GM21367 (cell line): ENCODE results near the gene CHRNA4.
"Not testable (repeated sequence)": the region's sequence is repeated elsewhere in the genome, so short reads cannot be mapped to it uniquely, and the experiment has no call there.

Source experiments
- ATAC-seq: cut with Tn5 transposase; IDR thresholded peaks from one replicate; pipeline ENCODE4 v1.9.1; 2021; ENCODE audit not compliant: unreplicated experiment

The CHRNA4 gene

DNA sequence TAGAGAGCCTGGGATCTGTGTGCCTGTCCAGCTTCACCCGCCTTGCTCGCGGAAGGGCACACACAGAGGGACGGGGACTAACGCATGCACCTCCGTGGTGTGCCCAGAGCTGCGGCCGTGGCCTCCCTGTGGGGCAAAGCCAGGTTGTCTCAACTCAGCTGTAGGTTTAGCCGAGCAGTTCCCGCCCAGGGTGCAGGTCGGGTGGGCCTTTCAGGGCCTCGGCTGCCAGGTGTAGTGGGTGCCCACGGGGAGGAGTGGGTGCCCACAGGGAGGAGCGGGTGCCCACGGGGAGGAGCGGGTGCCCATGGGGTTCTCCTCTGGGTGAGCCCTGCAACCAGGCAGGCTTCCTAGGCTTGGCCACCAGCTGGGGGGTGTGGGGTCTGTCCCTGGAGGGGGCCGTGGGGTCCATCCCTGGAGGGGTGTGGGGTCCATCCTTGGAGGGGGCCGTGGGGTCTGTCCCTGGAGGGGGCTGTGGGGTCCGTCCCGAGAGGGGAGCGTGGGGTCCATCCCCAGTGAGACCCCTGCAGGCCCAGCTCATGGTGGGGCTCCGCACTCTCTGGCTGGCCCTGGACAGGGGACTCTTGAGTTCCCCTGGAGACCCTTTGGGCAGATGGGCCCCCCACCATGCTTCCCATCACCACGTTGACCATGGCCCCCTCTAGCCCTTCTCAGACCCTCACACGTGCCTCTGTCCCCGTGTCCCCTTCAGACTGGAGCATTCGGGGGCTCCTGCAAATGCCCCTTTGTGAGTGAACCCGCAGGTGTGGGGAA is 37.8 kb upstream of the CHRNA4 start:
- ATAC-seq: no peak

- no peak for ATAC-seq
These were observed 36.8 kb upstream of the CHRNA4 start for GRCh38 chr20:63397946-63398450.

GRCh38 chr20:63397155-63397843 is 36.1 kb upstream of the CHRNA4 start:
- no peak for ATAC-seq

DNA sequence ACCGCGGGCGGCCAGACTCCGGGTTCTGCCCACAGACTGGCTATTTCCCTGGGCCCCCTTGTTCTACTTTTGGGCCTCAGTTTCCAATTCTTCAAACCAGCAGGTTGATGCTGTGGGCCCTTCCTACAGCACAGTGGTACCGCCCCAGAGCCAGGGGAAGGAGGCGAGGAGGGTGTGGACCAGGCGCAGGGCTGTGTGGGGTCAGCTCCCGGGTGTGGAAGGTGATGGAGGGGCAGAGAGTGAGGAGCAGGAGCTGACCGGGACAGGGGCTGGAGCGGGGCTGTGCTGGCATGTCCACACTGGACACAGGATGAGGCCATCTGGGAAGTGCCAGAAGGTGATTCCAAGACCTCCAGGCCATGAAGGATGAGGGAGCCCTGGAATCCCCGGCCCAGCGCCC is 35.2 kb upstream of the CHRNA4 start:
- ATAC-seq: no peak

GRCh38 chr20:63395723-63396122 is 34.6 kb upstream of the CHRNA4 start:
- ATAC-seq: no peak

DNA sequence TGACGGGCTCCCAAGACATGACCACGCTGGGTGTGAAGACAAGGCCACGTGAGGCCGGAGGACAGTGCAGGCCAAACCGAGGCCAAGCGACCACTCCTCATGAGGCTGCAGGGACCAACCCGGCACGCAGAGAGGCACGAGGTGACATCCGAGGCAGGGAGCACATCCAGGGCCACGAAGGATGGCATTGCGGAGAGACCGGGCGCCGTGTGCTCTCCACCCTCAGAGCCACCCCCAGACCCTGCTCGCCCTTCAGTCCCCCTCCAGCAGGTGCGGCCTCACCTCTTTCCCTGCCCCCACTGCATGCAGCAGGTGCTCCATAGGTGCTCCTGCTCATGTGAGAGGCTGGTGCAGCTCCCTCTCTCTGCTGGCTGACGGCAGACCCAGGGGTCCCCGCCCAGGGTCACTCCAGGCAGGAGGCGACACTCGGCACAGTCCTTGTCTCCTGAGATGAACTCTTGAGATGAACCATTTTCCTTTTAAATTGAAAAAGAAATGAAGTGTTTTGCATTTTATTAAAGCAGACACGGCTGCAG is 33.8 kb upstream of the CHRNA4 start:
- ATAC-seq: no peak

- no peak for ATAC-seq
These were observed 33.1 kb upstream of the CHRNA4 start for GRCh38 chr20:63394069-63394919.

GRCh38 chr20:63393566-63393965 is 32.4 kb upstream of the CHRNA4 start:
- no peak for ATAC-seq

DNA sequence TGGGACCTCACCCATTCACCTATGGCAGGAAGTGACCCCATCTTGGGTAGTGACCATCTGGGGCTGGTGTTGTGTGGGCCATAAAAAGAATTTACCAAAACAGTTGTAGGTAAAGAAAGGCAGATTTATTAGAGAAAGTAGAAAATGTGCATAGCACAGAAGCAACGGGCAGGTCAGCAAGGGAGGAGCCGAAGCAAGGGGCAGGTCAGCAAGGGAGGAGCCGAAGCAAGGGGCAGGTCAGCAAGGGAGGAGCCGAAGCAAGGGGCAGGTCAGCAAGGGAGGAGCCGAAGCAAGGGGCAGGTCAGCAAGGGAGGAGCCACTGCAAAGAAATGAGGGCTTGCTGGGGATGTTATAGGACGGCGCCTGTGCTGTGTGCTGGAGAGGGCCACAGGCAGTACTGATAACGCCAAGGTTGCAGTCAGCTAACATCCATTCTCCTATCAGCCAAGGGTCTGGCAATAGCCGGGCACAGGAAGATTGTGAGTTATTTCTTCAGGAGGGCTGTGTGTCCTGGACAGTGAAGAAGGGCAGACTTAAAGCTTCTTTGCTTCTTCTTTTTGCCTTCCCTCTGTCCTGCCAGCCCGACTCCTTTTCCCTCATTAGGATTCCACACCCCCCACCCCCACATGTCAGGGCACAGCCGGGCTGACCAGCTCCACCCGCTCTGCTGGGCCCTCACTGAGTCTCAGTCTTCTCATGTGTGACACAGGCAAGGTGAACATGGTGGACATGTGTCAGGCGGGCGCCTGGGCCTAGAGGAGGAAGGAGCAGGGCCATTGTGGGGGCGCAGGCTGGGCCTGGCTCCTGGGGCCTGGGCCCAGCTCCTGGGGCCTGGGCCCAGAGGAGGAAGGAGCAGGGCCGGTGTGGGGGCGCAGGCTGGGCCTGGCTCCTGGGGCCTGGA is 31.6 kb upstream of the CHRNA4 start:
- no peak for ATAC-seq

DNA sequence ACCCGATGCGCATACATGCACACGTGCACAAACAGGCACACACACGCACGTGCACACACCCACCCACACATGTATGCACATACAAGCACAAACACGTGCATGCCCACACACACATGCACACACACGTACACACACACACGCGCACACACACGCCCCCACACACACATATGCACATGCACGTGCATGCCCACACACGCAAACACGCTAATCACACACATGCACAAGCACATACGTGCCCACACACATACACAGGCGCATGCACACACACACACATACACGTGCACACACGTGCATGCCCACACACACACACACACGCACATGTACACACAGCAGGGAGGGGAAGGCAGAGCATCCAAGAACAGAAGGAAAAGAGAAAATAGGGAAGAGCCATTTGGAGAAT is 26.8 kb upstream of the CHRNA4 start:
- no peak for ATAC-seq

DNA sequence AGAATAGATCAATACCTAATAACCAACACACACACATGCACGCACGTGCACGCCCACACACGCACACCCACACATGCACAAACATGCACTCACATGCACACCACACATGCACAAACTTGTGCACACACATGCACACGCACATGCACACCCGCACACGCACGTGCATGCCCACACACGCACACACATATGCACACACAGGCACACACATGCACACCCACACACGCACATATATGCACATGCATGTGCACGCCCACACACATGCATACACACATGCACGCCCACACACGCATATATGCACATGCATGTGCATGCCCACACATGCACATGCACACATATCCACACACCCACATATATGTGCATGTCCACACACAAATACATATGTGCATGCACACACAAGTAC is 26.2 kb upstream of the CHRNA4 start:
- ATAC-seq: no peak

DNA sequence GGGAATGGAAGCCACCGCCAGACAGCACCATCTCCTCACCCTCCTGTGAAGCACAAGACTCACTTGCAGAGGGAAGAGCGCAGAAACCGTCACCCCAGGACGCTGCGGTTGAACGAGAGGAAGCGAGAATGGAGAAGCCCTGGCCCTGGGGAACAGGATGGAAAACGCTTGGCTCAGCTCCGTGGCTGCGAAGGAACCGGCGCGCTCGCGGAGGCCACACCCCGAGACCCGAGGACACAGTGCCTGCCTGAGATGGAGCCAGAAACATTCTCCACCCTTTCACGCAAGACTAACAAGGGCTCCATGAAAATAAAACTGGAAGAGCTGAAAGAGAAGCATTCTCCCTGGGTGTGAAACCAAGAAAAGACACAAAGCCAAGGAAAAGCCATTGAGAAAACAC is 25.3 kb upstream of the CHRNA4 start:
- no peak for ATAC-seq

DNA sequence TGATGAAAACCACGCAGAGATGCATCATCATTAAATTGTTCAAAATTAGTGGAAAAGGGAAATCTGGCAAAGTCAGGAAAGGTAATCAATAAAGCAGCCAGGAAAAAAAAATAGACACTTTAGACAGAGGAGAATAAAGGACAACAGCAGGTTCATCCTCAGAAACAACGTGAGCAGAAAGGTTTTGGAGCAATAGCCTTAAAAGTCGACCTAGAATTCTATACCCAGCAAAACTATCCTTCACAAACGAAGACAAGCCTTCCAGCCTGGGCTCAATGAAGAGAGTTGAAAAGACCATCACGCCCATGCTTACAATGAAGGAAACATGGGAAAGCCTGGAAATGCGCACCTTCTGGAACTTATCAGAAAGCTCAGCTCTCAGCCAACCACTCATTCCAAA is 24.7 kb upstream of the CHRNA4 start:
- no peak for ATAC-seq

GRCh38 chr20:63384336-63384735 is 23.2 kb upstream of the CHRNA4 start:
- ATAC-seq: no peak

GRCh38 chr20:63383556-63383955 is 22.4 kb upstream of the CHRNA4 start:
- no peak for ATAC-seq

- ATAC-seq: no peak
These were observed 21.6 kb upstream of the CHRNA4 start for GRCh38 chr20:63382551-63383300.

DNA sequence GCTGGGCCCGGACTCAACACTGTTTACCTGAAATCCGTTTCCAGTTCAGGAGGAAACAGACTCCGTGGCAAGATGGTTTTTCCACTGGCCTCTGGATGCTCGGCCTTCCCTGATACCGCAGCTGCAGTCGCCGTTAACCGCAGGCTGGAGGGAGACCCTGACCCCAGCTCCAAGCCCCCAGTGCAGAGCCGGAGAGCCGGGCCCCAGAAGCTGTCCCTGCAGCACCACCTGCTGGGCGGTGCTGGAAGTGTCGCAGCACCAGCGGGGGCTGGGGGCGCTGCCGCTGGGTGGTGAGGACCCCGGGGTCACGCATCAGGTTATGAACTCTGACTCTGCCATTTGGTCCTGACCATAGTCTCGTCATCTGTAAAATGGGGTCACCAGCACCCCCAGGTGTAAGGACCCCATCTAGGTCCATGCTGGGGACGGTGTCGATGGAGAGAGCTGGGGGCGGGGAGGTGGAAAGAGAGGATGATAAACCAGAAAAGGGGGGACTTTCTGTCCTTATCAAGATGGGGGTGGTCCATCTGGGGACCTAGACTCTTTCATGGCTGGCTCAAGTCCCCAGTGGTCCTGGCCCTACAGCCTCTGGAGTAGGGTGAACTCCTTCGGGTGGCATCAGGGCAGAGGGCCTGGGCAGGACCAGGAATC is 20.8 kb upstream of the CHRNA4 start:
- no peak for ATAC-seq

- no peak for ATAC-seq
These were observed 19.3 kb upstream of the CHRNA4 start for GRCh38 chr20:63380346-63380870.

DNA sequence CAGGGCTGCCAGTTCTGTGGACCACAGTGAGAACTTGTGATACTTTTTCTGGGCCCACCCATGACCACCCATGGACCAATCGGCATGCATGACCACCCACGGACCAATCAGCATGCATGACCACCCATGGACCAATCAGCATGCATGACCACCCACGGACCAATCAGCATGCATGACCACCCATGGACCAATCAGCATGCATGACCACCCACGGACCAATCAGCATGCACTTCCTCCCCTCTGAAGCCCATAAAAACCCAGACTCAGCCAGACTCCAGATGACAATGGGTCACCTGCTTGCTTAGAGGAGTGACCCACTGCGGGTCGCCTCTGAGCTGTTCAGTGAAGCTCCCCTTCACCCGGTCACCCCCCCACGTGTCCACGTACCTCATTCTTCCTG is 18.7 kb upstream of the CHRNA4 start:
- ATAC-seq: not testable (repeated sequence)
